IMR-90 (cell line): ENCODE data around the gene RBBP4. TPM values are rescaled to one million over a fixed set of nuclear protein-coding genes. Genes with fewer than 3 reads are reported as not detected.

Experiments used
- ATAC-seq: fragments of 200-7000 bp; cut with Tn5 transposase; 2 replicates; pipeline ENCODE4 v1.9.1; 2020; ENCODE audit warnings: low read depth, mild to moderate bottlenecking, moderate library complexity
- BruUV-seq: library from RNA; stranded (reverse); fragments of 400-500 nt; replicated peaks from 2 replicates; lab custom pipeline; 2021; lab: Mats Ljungman, UMichigan
- CTCF ChIA-PET: fragments of 300-600 bp; formaldehyde crosslinking; extraction: SDS; loops from one replicate; lab custom pipeline; 2021; ENCODE audit warnings: antibody characterized with exemption; lab: Yijun Ruan, JAX
- POLR2A ChIA-PET: fragments of 300-600 bp; sonication (Branson Sonifier 250); formaldehyde crosslinking; loops from one replicate; lab custom pipeline; 2022; ENCODE audit warnings: antibody characterized with exemption; ENCODE audit not compliant: unreplicated experiment; lab: Charles Lee
- DNase-seq: peaks from one replicate; pipeline ENCODE4 v3.0.0; 2013
- H2AFZ ChIP-seq: replicated peaks from 2 replicates; pipeline ENCODE3; 2013; ENCODE audit warnings: low read length, mild to moderate bottlenecking; ENCODE audit not compliant: poor library complexity
- H2AK5ac ChIP-seq: 2 replicates; pipeline ENCODE4 v1.6.1; 2013; ENCODE audit warnings: low read depth, low read length, inconsistent platforms
- H2AK9ac ChIP-seq: replicated peaks from 2 replicates; pipeline ENCODE3; 2013; ENCODE audit warnings: mild to moderate bottlenecking, low read depth, low read length, moderate library complexity; ENCODE audit not compliant: poor library complexity
- H2BK120ac ChIP-seq: 2 replicates; pipeline ENCODE4 v1.6.1; 2013; ENCODE audit warnings: low read depth, low read length, inconsistent platforms
- H2BK15ac ChIP-seq: 3 replicates; pipeline ENCODE4 v1.6.1; 2013; ENCODE audit warnings: low read depth, low read length, inconsistent platforms
- H2BK20ac ChIP-seq: 2 replicates; pipeline ENCODE4 v1.6.1; 2013; ENCODE audit warnings: low read depth, mild to moderate bottlenecking, inconsistent platforms, low read length, moderate library complexity
- H2BK5ac ChIP-seq: 2 replicates; pipeline ENCODE4 v1.6.1; 2013; ENCODE audit warnings: mild to moderate bottlenecking, low read depth, low read length, inconsistent platforms; ENCODE audit not compliant: poor library complexity, severe bottlenecking
- H3K14ac ChIP-seq: replicated peaks from 2 replicates; pipeline ENCODE4 v1.6.1; 2013; ENCODE audit warnings: low read depth, low read length, inconsistent platforms
- H3K18ac ChIP-seq: 2 replicates; pipeline ENCODE4 v1.6.1; 2013; ENCODE audit warnings: low read depth, low read length, control low read depth
- H3K23ac ChIP-seq: 2 replicates; pipeline ENCODE4 v1.6.1; 2013; ENCODE audit warnings: low read depth, low read length, inconsistent platforms
- H3K27ac ChIP-seq: 2 replicates; pipeline ENCODE4 v1.5.1; 2013; ENCODE audit warnings: mild to moderate bottlenecking, control low read depth, low read length; ENCODE audit not compliant: insufficient read depth
- H3K27me3 ChIP-seq: 2 replicates; pipeline ENCODE4 v1.6.1; 2013; ENCODE audit warnings: low read length; ENCODE audit not compliant: control insufficient read depth, insufficient read depth
- H3K36me3 ChIP-seq: 2 replicates; pipeline ENCODE4 v1.6.1; 2013; ENCODE audit warnings: low read length, mixed read lengths; ENCODE audit not compliant: control insufficient read depth, insufficient read depth
- H3K4ac ChIP-seq: 2 replicates; pipeline ENCODE4 v1.6.1; 2013; ENCODE audit warnings: low read depth, low read length, inconsistent platforms
- H3K4me1 ChIP-seq: 2 replicates; pipeline ENCODE4 v1.6.1; 2013; ENCODE audit warnings: low read length, mixed read lengths; ENCODE audit not compliant: control insufficient read depth, insufficient read depth
- H3K4me2 ChIP-seq: 2 replicates; pipeline ENCODE4 v1.6.1; 2013; ENCODE audit warnings: low read depth, mild to moderate bottlenecking, control low read depth, low read length, moderate library complexity
- H3K4me3 ChIP-seq: 2 replicates; pipeline ENCODE4 v1.5.1; 2013; ENCODE audit warnings: low read depth, mild to moderate bottlenecking, control low read depth, low read length, moderate library complexity; ENCODE audit not compliant: insufficient read depth
- H3K56ac ChIP-seq: 2 replicates; pipeline ENCODE4 v1.6.1; 2013; ENCODE audit warnings: low read length, inconsistent platforms; ENCODE audit not compliant: insufficient read depth; ENCODE audit errors: extremely low read depth
- H3K79me1 ChIP-seq, 2 experiments: 2 replicates each; pipeline ENCODE4 v1.6.1; 2013; ENCODE audit warnings: low read length in 2 of 2, inconsistent platforms in 1 of 2, low read depth in 1 of 2
- H3K9ac ChIP-seq: 2 replicates; pipeline ENCODE4 v1.6.1; 2013; ENCODE audit warnings: low read depth, low read length, control low read depth
- H3K9me1 ChIP-seq: 2 replicates; pipeline ENCODE4 v1.6.1; 2013; ENCODE audit warnings: low read length, inconsistent platforms; ENCODE audit not compliant: insufficient read depth
- H3K9me3 ChIP-seq: 2 replicates; pipeline ENCODE4 v1.6.1; 2013; ENCODE audit warnings: low read length; ENCODE audit not compliant: control insufficient read depth, insufficient read depth
- H4K20me1 ChIP-seq: 2 replicates; pipeline ENCODE4 v1.6.1; 2013; ENCODE audit warnings: low read length, inconsistent platforms; ENCODE audit not compliant: insufficient read depth
- H4K5ac ChIP-seq: 2 replicates; pipeline ENCODE4 v1.6.1; 2013; ENCODE audit warnings: mild to moderate bottlenecking, low read depth, low read length, control low read depth
- H4K8ac ChIP-seq, 2 experiments: 2 replicates each; pipeline ENCODE4 v1.6.1; 2013; ENCODE audit warnings: low read depth in 2 of 2, low read length in 2 of 2, control low read depth in 1 of 2, inconsistent platforms in 1 of 2
- H4K91ac ChIP-seq: 2 replicates; pipeline ENCODE4 v1.6.1; 2013; ENCODE audit warnings: low read depth, low read length, inconsistent platforms; ENCODE audit not compliant: insufficient read depth
- CHD1 ChIP-seq: IDR thresholded peaks from 2 replicates; pipeline ENCODE4 v1.6.1; 2012; ENCODE audit warnings: low read depth, low read length, improper control_type of control experiment
- CTCF ChIP-seq: conservative IDR thresholded peaks from 2 replicates; pipeline ENCODE4 v1.5.1; 2012; ENCODE audit warnings: mild to moderate bottlenecking, low read depth, low read length, improper control_type of control experiment
- FOS ChIP-seq: fragments of 150-350 bp; IDR thresholded peaks from 2 replicates; pipeline ENCODE4 v1.6.1; 2016; ENCODE audit warnings: low read depth, low read length
- MAFK ChIP-seq: IDR thresholded peaks from 2 replicates; pipeline ENCODE4 v1.6.1; 2012; ENCODE audit warnings: low read depth, low read length, improper control_type of control experiment
- MAZ ChIP-seq: IDR thresholded peaks from 2 replicates; pipeline ENCODE4 v1.6.1; 2012; ENCODE audit warnings: low read depth, mild to moderate bottlenecking, low read length, improper control_type of control experiment, moderate library complexity, borderline replicate concordance
- MXI1 ChIP-seq: IDR thresholded peaks from 2 replicates; pipeline ENCODE4 v1.6.1; 2012; ENCODE audit warnings: low read depth, mild to moderate bottlenecking, low read length, moderate library complexity, borderline replicate concordance
- POLR2A ChIP-seq: IDR thresholded peaks from 2 replicates; pipeline ENCODE4 v1.6.1; 2012; ENCODE audit warnings: mild to moderate bottlenecking, low read depth, low read length
- RFX5 ChIP-seq: IDR thresholded peaks from 2 replicates; pipeline ENCODE4 v1.8.0; 2012; ENCODE audit warnings: low read depth, mild to moderate bottlenecking, low read length, moderate library complexity
- WGBS, 2 experiments: methylation state at CpG; one replicate each; pipeline versions ENCODE4 v1.1.5 to v1.1.7; 2013; ENCODE audit warnings: missing lambda C conversion rate in 2 of 2; ENCODE audit not compliant: insufficient read length in 1 of 2; ENCODE audit errors: extremely low coverage in 2 of 2; 5-methylcytosine and 5-hydroxymethylcytosine counted together
- dilution Hi-C: fragments of 300-500 bp; cut with HindIII; formaldehyde crosslinking; loops from one replicate; pipeline ENCODE4 v1.14.3; 2018; ENCODE audit warnings: low sequenced_read_pairs; ENCODE audit not compliant: unreplicated experiment
- in situ Hi-C: fragments of 300-500 bp; cut with MboI; formaldehyde crosslinking; loops from 3 replicates; pipeline ENCODE4 v1.14.3; 2019; ENCODE audit warnings: low sequenced_read_pairs, inconsistent platforms, mixed read lengths
- intact Hi-C: fragments of 100-400 bp; cut with micrococcal nuclease; formaldehyde crosslinking; loops from 2 replicates; pipeline ENCODE4 v1.10.0; 2022
- polyA plus RNA-seq, 3 experiments: library from polyadenylated mRNA; depleted of rRNA; stranded (reverse); fragments of >200 nt; gene quantifications; 2 replicates each; pipeline ENCODE4 v1.2.3, GENCODE V29; 2012; ENCODE audit warnings: low replicate concordance in 1 of 3
- total RNA-seq: library from RNA; depleted of rRNA; stranded (reverse); fragments of >200 nt; gene quantifications from 2 replicates; pipeline ENCODE4 v1.2.3, GENCODE V29; 2012

RBBP4 gene
- total and polyA plus RNA-seq, 2 of the 4 experiments (the other 2 are of a cell fraction) = 82.9 to 161 TPM

- H2BK120ac ChIP-seq = no peak overlapping the region
- H2AK9ac ChIP-seq = no peak overlapping the region
- H3K9me1 ChIP-seq = 0 out of 2 replicates have a peak, but pooled peaks cover under 1% of the 10 kb centered on the region
- H3K4me1 ChIP-seq = no peaks in the 10 kb centered on the region
- peaks cover 11 to 26% of the 10 kb centered on the region in 2 experiments for H3K79me1 ChIP-seq
- H3K18ac ChIP-seq = no peak overlapping the region
- ChIA-PET CTCF (interaction anchor here (0.9 to 1.2 kb wide), 2 partner anchors 12 to 19 kb away, joined by 3 to 5 read pairs; no protein-coding TSS in a partner anchor), POLR2A (no interaction called here)
- H2AFZ ChIP-seq = no peak overlapping the region
- no peaks in the 10 kb centered on the region for H3K9me3 ChIP-seq
- no CpG with 5 or more reads among the region's 2 CpGs for WGBS, 2 experiments
- H2AK5ac ChIP-seq = no peak overlapping the region
- no peak overlapping the region for H3K56ac ChIP-seq
- no peak overlapping the region for H3K4ac ChIP-seq
- TF ChIP-seq MXI1 = no peak
- TF ChIP-seq RFX5 = no peak
- TF ChIP-seq CHD1 = no peak
- no peak for TF ChIP-seq POLR2A
- no peak for TF ChIP-seq FOS
- no peak for TF ChIP-seq MAFK
- no peak for TF ChIP-seq MAZ
- no peak for TF ChIP-seq CTCF
- no peak overlapping the region for H4K91ac ChIP-seq
- peaks cover 8% of the 10 kb centered on the region for H3K36me3 ChIP-seq
- dilution Hi-C loops (no loop called here), intact Hi-C loops (no loop called here), in situ Hi-C loops (no loop called here)
- H2BK20ac ChIP-seq = no peak overlapping the region
- H4K5ac ChIP-seq = no peak overlapping the region
- no peak overlapping the region for H3K14ac ChIP-seq
- H3K4me2 ChIP-seq = no peak overlapping the region
- no peak overlapping the region for H3K27ac ChIP-seq
- BruUV-seq = no TSS peak
- no peak overlapping the region for H3K4me3 ChIP-seq
- H2BK5ac ChIP-seq = no peak overlapping the region
- no peak overlapping the region for H3K9ac ChIP-seq
- no peak for DNase-seq
- H3K27me3 ChIP-seq = no peaks in the 10 kb centered on the region
- no peak overlapping the region for H2BK15ac ChIP-seq
- no peak for ATAC-seq
- H3K23ac ChIP-seq = no peak overlapping the region
- H4K8ac ChIP-seq = no peak overlapping the region
- peaks cover 3% of the 10 kb centered on the region; the same call in 1 of the 2 replicates for H4K20me1 ChIP-seq
Measured at GRCh38 chr1:32632829-32633228, 18.2 kb upstream of the RBBP4 start.
